HG02588 (cell line): ENCODE data around the gene DLG2.

Experiments used
- ATAC-seq: cut with Tn5 transposase; IDR thresholded peaks from one replicate; pipeline ENCODE4 v1.9.1; 2021; ENCODE audit warnings: mild to moderate bottlenecking, moderate library complexity; ENCODE audit not compliant: unreplicated experiment

The DLG2 gene

GRCh38 chr11:83643115-83643514, 1984.0 kb downstream of the DLG2 start:
- ATAC-seq: no peak

GRCh38 chr11:83642500-83642899, 1984.6 kb downstream of the DLG2 start:
- no peak for ATAC-seq

GRCh38 chr11:83641511-83641910, 1985.6 kb downstream of the DLG2 start:
- no peak for ATAC-seq

- ATAC-seq: no peak
These were observed 1987.0 kb downstream of the DLG2 start for GRCh38 chr11:83639995-83640758.

GRCh38 chr11:83635166-83635565, 1992.0 kb downstream of the DLG2 start:
- no peak for ATAC-seq

- no peak for ATAC-seq
These were observed 1996.9 kb downstream of the DLG2 start for GRCh38 chr11:83630211-83630610.

GRCh38 chr11:83629775-83630174, 1997.4 kb downstream of the DLG2 start:
- ATAC-seq: no peak

- no peak for ATAC-seq
These were observed 1998.4 kb downstream of the DLG2 start for GRCh38 chr11:83628622-83629355.

GRCh38 chr11:83625336-83625735, 2001.8 kb downstream of the DLG2 start:
- no peak for ATAC-seq

GRCh38 chr11:83617671-83618070, 2009.5 kb downstream of the DLG2 start:
- ATAC-seq: no peak

- ATAC-seq: peak; percentile 25
These were observed 2013.4 kb downstream of the DLG2 start for GRCh38 chr11:83613767-83614121.

- ATAC-seq: peak; percentile 89
These were observed 2014.0 kb downstream of the DLG2 start for GRCh38 chr11:83612891-83613766.

- no peak for ATAC-seq
These were observed 2015.5 kb downstream of the DLG2 start for GRCh38 chr11:83611600-83611999.

GRCh38 chr11:83611031-83611430, 2016.1 kb downstream of the DLG2 start:
- no peak for ATAC-seq

GRCh38 chr11:83609191-83609590, 2018.0 kb downstream of the DLG2 start:
- no peak for ATAC-seq

GRCh38 chr11:83608571-83608970, 2018.6 kb downstream of the DLG2 start:
- no peak for ATAC-seq

GRCh38 chr11:83601914-83602527, 2025.1 kb downstream of the DLG2 start:
- ATAC-seq: no peak

GRCh38 chr11:83601201-83601913, 2025.8 kb downstream of the DLG2 start:
- ATAC-seq: no peak

GRCh38 chr11:83600661-83601060, 2026.5 kb downstream of the DLG2 start:
- ATAC-seq: no peak

GRCh38 chr11:83599066-83599465, 2028.1 kb downstream of the DLG2 start:
- no peak for ATAC-seq
